Osteoblast (primary cell): ENCODE data around the gene MAGI1. TPM values are rescaled to one million over a fixed set of nuclear protein-coding genes. Genes with fewer than 3 reads are reported as not detected.

Experiments
- DNase-seq: peaks from one replicate; pipeline ENCODE4 v3.0.0; 2011; ENCODE audit warnings: low spot score, mixed read lengths; ENCODE audit not compliant: insufficient read length; ENCODE audit errors: missing footprints
- H2AFZ ChIP-seq: 2 replicates; pipeline ENCODE4 v1.6.0; 2011; ENCODE audit warnings: mild to moderate bottlenecking, low read length
- H3K27ac ChIP-seq: 2 replicates; pipeline ENCODE4 v1.5.1; 2011; ENCODE audit warnings: mild to moderate bottlenecking, low read depth, low read length, moderate library complexity
- H3K27me3 ChIP-seq: 2 replicates; pipeline ENCODE4 v1.6.0; 2012; ENCODE audit warnings: mild to moderate bottlenecking, control low read depth, inconsistent platforms, low read length, moderate library complexity; ENCODE audit not compliant: insufficient read depth
- H3K36me3 ChIP-seq: 2 replicates; pipeline ENCODE4 v1.5.1; 2011; ENCODE audit warnings: mild to moderate bottlenecking, low read length, control low read depth, moderate library complexity; ENCODE audit not compliant: insufficient read depth
- H3K4me1 ChIP-seq: 2 replicates; pipeline ENCODE4 v1.5.1; 2011; ENCODE audit warnings: mild to moderate bottlenecking, low read length, control low read depth, moderate library complexity; ENCODE audit not compliant: insufficient read depth
- H3K4me2 ChIP-seq: 2 replicates; pipeline ENCODE4 v1.6.0; 2011; ENCODE audit warnings: mild to moderate bottlenecking, low read length; ENCODE audit not compliant: insufficient read depth
- H3K4me3 ChIP-seq: fragments of 200-600 bp; sonication (generic); 3 replicates; pipeline ENCODE4 v1.5.1; 2012; ENCODE audit warnings: mild to moderate bottlenecking, low read length, inconsistent platforms; ENCODE audit not compliant: insufficient read depth
- H3K79me2 ChIP-seq: 2 replicates; pipeline ENCODE4 v1.6.0; 2012; ENCODE audit warnings: mild to moderate bottlenecking, low read length, control low read depth, inconsistent platforms; ENCODE audit not compliant: insufficient read depth
- H3K9me3 ChIP-seq: 2 replicates; pipeline ENCODE4 v1.5.1; 2011; ENCODE audit warnings: low read depth, low read length, control low read depth
- H4K20me1 ChIP-seq: 2 replicates; pipeline ENCODE4 v1.6.0; 2012; ENCODE audit warnings: mild to moderate bottlenecking, low read length, control low read depth; ENCODE audit not compliant: insufficient read depth
- CTCF ChIP-seq: IDR thresholded peaks from 2 replicates; pipeline ENCODE4 v1.5.1; 2011; ENCODE audit warnings: mild to moderate bottlenecking, low read depth, low read length, moderate library complexity; ENCODE audit errors: extremely low read depth
- total RNA-seq: library from RNA; depleted of rRNA; stranded (reverse); fragments of >200 nt; gene quantifications from 2 replicates; pipeline ENCODE4 v1.2.3, GENCODE V29; 2012

MAGI1 gene
- total RNA-seq, 1 donor: 66.6 TPM

- no peak overlapping the region for H2AFZ ChIP-seq
- no peak overlapping the region for H3K27ac ChIP-seq
- peaks cover 33% of the 10 kb centered on the region for H3K79me2 ChIP-seq
- peaks cover 33% of the 10 kb centered on the region for H4K20me1 ChIP-seq
- no peak overlapping the region for H3K4me2 ChIP-seq
- peaks cover 14% of the 10 kb centered on the region for H3K4me1 ChIP-seq
- no peak for TF ChIP-seq CTCF
- no peaks in the 10 kb centered on the region for H3K9me3 ChIP-seq
- no peaks in the 10 kb centered on the region for H3K36me3 ChIP-seq
- DNase-seq: no peak
- no peak overlapping the region for H3K4me3 ChIP-seq
- no peaks in the 10 kb centered on the region for H3K27me3 ChIP-seq
Measured at GRCh38 chr3:65807225-65807624, 231.5 kb downstream of the MAGI1 start.

GRCh38 chr3:65806600-65806999 lies 232.1 kb downstream of the MAGI1 start:
- Histone ChIP-seq H4K20me1 (peaks cover 39% of the 10 kb centered on the region), H3K27ac (no peak overlapping the region), H3K4me3 (no peak overlapping the region), H3K27me3 (no peaks in the 10 kb centered on the region), H2AFZ (no peak overlapping the region), H3K9me3 (no peaks in the 10 kb centered on the region), H3K79me2 (peaks cover 39% of the 10 kb centered on the region), H3K4me1 (peaks cover 7% of the 10 kb centered on the region), H3K4me2 (no peak overlapping the region), H3K36me3 (no peaks in the 10 kb centered on the region)
- peak; percentile 19 for TF ChIP-seq CTCF
- DNase-seq: no peak

GRCh38 chr3:65796676-65797075 lies 242.0 kb downstream of the MAGI1 start:
- Histone ChIP-seq H3K27me3 (no peaks in the 10 kb centered on the region), H3K79me2 (peaks cover 29% of the 10 kb centered on the region), H3K4me2 (no peak overlapping the region), H3K27ac (no peak overlapping the region), H3K4me1 (no peaks in the 10 kb centered on the region), H2AFZ (no peak overlapping the region), H3K4me3 (no peak overlapping the region), H4K20me1 (peaks cover 37% of the 10 kb centered on the region), H3K36me3 (no peaks in the 10 kb centered on the region), H3K9me3 (no peaks in the 10 kb centered on the region)
- no peak for DNase-seq
- TF ChIP-seq CTCF: no peak

- H3K79me2 ChIP-seq: peaks cover 35% of the 10 kb centered on the region
- H3K36me3 ChIP-seq: no peaks in the 10 kb centered on the region
- H3K4me2 ChIP-seq: no peak overlapping the region
- DNase-seq: no peak
- H3K4me1 ChIP-seq: no peaks in the 10 kb centered on the region
- peaks cover 37% of the 10 kb centered on the region for H4K20me1 ChIP-seq
- no peaks in the 10 kb centered on the region for H3K9me3 ChIP-seq
- H2AFZ ChIP-seq: no peak overlapping the region
- no peaks in the 10 kb centered on the region for H3K27me3 ChIP-seq
- H3K4me3 ChIP-seq: no peak overlapping the region
- H3K27ac ChIP-seq: no peak overlapping the region
- TF ChIP-seq CTCF: no peak
Measured at GRCh38 chr3:65795166-65795565, 243.6 kb downstream of the MAGI1 start.
